Pons (tissue), 1 donor: ENCODE results near the gene XBP1.
"Not testable (repeated sequence)": the region's sequence is repeated elsewhere in the genome, so short reads cannot be mapped to it uniquely, and the experiment has no call there.

Experiments
- DNase-seq: peaks from one replicate; pipeline ENCODE4 v3.0.0-alpha.2; 2016; ENCODE audit warnings: low spot score

Gene XBP1

DNA sequence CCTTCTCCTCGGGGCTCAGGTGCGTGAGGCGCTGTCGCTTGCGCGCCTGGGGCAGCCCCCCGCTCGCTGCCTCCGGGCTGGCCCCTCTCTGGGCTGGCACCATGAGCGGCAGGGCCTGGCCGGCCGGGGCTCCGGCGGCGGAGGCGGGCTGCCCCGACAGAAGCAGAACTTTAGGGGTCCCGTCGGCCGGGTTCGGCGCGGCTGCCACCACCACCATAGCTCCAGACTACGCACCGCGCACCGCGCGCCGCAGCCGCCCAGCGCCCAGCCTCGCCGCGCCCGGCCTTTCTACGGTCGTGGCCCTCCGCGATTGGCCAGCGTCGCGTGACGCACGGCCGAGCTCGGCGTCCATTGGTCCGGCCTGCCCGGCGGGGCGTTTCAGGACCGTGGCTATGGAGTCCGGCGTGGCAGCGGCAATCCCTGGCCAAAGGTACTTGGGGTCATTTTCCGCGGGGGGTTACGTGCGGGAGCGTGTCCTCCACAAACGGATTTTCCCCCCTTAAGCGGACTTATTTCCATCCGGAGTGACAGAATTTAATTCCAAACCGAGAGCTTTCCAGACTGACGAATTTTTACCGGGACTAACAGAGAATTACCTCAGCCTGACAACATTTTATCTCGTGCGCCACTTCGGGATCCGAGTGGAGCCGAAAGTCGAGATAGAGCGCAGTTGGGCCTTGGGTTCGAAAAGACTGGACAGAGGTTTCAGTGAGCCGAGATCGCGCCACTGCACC is at the start of gene XBP1:
Gene XBP1 (minus strand): TSS at position 262 of the 734 bp plus-strand sequence.
- DNase-seq, result peak; percentile 88

DNA sequence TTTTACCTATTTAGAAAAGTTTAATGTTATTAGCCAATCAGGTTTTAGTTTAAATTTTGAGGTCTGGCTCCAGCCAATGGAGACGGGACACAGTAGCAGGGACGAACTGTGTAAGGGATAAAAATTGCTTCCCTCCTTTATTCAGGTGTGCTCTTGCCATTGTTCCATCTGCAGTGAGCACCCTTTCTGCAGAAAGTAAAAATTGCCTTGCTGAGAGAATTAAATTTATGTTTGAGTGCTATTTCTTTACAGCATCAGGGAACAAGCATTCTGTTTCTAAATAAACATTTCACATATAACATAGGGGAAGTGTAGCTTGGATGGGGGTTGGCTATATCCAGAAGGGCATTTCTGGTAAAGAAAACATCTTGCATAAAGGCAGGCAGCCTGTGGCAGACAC is 46.6 kb upstream of the XBP1 start:
- DNase-seq, result no peak

DNA sequence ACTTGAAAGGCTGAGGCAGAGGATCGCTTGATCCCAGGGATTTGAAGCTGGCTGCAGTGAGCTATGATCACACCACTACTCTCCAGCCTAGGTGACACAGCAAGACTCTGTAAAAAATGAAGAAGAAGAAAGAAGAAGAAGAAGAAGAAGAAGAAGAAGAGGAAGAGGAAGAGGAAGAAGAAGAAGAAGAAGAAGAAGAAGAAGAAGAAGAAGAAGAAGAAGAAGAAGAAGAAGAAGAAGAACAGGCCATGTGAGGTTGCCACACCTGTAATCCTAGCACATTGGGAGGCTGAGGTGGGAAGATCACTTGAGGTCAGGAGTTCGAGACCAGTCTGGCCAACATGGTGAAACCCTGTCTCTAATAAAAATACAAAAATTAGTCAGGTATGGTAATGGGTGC is 43.9 kb upstream of the XBP1 start:
- DNase-seq, result not testable (repeated sequence)

DNA sequence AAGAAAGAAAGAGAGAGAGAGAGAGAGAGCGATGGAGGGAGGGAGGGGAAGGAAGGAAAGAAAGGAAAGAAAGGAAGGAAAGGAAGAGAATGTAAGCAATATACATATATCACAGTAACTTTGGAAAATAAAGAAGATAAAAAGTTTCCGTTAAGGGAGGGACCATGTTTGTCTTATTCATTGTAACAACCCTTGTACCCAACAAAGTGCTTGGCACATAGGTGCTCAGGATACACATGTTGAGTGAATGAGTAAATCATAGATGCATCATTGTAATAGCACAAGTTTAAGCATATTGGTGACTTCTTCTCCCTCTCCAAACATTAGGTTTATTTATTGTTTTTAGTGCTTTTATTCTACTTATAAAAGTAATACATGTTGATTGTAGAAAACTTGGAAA is 43.3 kb upstream of the XBP1 start:
- DNase-seq, result no peak

DNA sequence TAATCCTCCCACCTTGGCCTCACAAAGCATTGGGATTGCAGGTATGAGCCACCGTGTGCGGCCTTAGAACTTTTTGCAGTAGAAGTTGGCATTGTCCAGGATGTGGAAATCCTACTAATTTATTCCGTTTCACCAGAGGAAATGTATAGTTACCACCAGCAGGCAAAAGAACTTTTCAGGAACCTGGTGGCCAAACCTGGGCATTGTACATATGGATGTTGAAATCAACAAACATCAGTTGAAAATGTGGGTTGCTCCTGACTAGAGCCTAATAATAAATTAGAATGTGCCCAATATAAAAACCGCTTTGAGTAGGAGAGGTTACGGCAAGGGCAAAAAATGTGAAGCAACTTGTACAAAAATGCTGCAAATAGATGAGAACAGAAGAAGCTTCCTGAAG is 40.7 kb upstream of the XBP1 start:
- no peak for DNase-seq

DNA sequence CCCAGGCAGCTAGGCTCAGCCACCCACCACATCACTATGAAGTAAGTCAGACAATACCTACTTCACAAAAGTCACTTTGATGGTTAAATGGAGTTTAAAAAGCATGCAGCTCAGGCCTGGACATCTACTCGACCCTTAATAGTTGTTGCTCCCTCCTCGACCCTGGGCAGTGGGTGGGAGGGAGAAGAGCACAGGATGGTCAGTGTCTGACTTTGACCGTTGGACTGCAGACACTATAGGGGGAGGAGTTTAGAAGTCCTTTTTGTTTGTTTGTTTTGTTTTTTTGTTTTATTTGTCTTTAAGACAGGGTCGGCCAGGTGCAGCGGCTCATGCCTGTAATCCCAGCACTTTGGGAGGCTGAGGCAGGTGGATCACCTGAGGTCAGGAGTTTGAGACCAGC is 38.6 kb upstream of the XBP1 start:
- DNase-seq, result no peak

DNA sequence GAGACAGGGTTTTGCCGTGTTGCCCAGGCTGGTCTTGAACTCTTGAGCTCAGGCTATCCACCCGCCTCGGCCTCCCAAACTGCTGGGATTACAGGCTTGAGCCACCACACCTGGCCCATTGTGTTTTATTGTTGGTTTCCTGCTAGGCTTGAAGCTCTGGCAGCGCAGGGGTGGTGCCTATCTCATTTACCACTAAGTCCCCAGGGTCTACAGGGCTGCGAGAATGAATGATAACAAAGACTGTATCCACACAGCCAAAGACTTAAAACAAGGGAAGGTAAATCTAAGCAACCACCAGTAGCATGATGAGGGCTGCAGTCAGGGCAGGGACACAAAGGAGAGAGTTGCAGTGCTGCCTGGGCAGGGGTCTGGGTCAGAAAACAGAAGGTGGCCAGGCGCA is 37.3 kb upstream of the XBP1 start:
- no peak for DNase-seq

DNA sequence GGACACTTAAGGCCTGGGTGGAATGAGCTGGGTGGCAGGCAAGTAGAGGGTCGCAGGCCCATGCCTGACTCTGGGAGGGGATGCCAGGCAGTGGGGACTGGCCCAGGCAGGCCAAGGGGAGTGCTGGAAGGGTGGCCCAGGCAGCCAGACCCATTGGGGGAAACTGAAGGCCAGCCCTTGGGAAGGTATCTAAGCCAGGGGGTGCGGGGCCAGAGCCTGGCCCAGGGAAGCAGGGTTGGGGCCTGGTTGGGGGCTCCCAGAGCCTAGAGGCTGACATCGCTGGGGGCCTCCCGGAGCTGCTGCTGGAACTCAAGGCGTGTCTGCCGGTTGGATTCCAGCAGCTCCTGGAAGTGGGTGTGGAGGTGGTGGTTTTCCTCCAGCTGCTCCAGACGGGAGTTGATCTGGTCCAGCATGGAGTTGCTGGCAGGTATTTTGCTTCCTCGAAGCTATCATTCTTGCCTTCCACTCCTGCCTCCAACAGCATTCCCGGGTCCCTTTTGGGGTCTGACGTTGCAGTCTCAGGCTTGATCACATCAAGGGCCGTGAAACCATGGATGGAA is 35.3 kb upstream of the XBP1 start:
- DNase-seq, result no peak

DNA sequence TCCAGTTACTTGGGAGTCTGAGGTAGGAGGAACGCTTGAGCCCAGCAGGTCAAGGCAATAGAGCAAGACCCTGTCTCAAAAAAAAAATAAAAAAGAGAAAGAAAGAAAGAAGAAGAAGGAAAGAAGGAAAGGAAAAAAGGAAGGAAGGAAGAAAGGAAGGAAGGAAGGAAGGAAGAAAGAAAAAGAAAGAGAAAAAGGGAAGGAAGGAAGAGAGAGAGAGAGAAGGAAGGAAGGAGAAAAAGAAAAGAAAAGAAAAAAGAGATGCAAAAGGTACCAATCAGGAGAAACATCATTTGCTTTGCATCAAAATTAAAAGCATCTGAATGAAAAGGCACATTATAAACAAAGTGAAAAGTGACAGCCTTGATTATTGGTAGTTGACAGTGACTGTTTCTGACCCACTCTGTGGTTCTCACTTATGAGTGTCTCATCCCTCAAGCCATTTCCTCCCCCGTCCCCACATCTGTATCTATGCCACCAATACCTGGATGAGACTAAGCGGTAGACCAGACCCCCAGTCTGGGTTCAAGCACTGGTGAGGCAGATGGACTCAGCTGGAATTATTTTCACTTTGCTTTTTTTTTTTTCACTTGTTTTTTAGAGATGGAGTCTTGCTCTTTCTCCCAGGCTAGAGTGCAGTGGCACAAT is 33.0 kb upstream of the XBP1 start:
- DNase-seq, result no peak

DNA sequence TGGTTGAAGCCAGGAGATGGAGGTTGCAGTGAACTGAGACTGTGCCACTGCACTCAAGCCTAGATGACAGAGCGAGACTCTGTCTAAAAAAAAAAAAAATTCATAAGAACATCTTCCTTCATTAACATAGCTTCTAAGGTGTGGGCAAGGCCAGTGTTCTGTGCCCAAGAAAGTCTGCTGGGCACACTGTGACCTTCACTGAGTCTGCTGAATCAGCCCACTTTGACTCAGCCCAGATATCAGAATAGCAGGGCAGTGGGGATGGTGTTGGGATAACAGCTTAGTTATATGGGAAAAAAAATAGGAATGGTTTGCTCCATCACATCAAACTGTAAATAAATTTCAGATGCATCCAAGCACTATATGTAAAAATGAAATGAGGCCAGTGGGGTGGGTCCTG is 32.4 kb upstream of the XBP1 start:
- no peak for DNase-seq

DNA sequence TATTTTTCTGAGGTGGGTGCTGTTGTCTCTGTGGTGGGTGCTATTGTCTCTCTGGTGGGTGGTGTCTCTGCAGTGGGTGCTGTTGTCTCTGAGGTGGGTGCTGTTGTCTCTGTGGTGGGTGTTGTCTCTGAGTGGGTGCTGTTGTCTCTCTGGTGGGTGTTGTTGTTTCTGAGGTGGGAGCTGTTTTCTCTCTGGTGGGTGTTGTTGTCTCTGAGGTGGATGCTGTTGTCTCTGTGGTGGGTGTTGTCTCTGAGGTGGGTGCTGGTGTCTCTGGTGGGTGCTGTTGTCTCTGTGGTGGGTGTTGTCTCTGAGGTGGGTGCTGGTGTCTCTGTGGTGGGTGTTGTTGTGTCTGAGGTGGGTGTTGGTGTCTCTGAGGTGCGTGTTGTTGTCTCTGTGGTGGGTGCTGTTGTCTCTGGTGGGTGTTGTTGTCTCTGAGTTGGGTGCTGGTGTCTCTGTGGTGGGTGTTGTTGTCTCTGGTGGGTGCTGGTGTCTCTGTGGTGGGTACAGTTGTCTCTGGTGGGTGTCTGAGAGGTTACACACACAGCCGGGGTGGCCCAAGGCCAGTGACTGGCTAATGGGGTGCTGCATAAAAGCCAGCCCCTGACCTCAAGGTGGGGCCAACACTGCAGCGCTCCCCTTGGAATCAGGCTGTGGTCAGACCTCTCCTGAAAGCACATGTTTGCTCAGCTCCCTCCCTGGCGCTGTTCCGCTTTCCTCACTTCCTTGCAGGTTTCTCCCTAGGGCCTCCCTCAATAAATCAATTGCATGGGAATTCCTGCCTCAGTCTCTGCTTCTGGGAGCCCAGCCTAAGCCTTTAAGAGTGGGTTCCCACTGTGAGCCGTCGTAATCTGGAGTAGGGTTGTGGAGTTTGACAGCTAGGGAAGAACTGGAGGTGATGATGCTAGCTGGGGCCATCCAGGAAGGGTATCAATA is 31.0 kb upstream of the XBP1 start:
- no peak for DNase-seq

DNA sequence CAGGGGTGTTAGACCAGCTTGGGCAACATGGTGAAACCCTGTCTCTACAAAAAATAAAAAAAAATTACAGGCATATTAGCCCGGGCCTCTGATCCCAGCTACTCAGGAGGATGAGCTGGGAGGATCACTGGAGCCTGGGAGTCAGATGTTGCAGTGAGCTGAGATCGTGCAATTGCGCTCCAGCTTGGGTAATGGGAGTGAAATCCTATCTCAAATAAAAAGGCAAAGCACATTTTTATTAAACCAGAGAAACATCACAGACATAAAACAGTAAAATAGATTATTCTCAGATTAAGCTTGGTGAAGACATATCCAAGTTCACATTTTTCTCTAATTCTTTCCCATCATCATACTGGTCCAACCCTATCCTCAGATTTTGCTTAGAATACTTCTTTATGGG is 30.1 kb upstream of the XBP1 start:
- DNase-seq, result no peak

DNA sequence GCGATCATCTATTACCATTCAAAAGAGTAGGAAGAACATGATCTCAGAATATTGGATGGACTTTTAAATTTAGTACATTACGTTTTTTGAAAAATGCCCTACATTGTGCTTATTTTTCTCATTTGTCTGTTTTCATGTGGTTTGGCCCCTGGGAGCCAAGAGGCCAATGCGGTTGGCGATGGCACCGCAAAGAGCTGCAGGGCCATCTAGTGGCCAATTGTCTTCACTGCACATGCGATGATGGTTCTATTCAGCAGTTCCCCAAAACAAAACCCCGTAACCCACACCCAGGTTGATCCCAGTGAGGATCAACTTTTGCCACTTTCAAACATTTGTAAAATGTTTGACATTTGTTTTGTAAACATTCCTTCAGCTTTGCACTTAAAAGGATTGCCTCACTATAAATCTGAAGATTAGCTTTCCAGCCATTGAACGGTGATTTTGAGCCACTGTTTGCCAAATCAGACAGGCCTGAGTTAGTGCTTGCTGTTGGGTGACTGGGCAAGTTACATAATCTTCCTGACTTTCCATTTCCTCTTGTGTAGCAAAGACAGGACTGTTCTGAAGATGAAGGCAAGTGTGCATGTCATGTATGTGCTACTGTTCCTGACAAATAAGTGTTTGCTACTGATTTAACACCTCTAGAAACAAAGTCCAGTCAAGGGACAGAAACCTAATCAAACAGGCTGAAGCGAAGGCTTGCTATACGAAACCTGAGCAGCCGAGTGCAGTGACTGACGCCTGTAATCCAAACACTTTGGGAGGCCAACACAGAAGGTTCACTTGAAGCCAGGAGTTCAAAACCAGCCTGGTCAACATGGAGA is 29.2 kb upstream of the XBP1 start:
- peak; percentile 82 for DNase-seq

DNA sequence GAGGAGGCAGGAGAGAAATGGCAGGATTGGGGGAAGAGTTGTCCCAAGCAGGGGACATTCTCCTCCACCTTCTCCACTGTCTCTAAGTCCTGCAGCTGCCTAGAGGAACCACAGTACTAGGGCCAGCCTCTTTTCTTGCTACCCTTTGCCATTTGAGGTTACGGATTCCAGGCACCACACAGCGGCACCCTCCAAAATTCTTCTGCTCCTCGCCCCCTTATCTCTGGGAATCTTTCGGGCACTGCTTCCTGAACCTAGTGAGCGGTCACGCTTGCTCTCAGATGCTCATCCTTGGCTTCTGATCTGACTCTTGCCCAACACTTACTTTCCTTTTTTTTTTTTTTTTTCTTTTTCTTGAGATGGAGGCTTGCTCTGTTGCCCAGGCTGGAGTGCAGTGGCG is 26.6 kb upstream of the XBP1 start:
- DNase-seq, result no peak

DNA sequence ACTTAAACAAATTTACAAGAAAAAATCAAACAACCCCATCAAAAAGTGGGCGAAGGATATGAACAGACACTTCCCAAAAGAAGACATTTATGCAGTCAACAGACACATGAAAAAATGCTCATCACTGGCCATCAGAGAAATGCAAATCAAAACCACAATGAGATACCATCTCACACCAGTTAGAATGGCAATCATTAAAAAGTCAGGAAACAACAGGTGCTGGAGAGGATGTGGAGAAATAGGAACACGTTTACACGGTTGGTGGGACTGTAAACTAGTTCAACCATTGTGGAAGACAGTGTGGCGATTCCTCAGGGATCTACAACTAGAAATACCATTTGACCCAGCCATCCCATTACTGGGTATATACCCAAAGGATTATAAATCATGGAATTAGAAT is 26.1 kb upstream of the XBP1 start:
- not testable (repeated sequence) for DNase-seq

DNA sequence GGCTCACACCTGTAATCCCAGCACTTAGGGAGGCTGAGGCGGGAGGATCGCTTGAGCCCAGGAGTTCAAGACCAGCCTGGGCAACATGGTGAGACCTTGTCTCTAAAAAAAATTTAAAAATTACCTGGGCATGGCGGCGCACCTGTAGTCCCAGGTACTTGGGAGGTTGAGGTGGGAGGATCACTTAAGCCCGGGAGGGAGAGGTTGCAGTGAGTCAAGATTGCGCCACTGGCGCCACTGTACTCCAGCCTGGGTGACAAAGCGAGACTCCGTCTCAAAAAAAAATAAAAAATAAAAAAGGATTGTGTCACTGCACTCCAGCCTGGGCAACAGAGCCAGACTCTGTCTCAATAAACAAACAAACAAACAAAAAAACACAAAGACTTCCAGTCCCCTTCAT is 24.1 kb upstream of the XBP1 start:
- DNase-seq, result not testable (repeated sequence)

DNA sequence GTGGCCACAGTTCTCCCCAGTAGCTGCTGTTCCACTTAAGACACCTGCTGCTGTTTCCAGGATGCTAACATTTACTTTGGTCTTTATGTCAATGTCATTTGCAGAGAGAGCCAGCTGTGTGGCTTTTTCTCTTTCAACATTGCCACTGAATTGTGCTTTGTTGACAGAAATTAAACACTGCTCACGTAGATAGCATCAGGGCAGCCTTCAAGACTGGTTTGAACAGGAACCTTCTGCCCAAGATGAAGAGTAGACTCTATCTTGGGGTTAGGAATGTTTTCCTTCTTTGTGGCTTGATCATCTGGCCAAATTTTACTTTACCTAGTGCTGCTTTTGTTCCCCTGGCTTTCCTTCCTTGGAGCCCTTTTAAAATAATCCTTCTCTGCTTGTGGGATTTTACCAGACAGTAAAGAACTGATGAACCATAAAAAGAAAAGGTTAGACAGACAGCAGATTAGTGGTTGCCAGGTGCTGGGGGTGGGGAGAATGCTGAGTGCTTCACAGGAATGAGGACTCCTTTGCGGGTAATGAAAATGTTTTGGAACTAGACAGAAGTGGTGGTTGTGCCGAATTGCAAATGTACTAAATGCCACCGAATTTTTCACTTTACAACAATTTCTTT is 22.7 kb upstream of the XBP1 start:
- peak; percentile 80 for DNase-seq

DNA sequence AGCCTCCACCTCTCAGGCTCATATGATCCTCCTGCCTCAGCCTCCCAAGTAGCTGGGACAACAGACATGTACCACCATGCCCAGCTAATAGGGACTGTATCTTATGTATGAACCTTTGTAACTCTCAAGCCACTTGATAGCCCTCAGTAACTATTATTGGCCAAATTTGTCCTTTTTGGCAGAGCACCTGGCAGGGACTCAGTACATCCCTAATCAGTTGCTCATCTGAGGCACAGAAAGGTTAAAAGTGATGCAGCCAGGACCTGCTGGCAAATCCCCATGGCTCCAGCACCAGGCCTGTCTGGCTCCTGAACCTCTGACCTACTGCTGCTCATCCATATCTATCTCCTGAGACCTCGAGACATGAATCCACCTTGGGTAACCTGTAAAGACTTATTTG is 21.1 kb upstream of the XBP1 start:
- no peak for DNase-seq

DNA sequence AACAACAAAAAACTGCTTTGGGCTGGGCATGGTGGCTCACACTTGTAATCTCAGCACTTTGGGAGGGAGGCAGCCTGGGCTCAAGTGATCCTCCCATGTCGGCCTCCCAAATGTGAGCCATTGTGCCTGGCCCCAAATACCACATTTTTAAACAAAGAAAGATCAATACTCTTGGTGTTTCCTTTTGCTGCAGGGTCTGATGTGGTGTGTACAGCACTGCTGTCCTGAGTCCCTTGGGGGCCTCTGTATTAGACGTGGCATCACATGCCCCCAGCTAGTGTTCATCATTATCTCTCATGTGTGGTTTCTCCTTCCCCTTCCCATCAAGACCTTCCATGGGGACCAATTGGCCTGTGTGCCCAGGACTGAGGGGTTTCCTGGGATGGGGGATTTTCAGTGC is 20.5 kb upstream of the XBP1 start:
- no peak for DNase-seq

DNA sequence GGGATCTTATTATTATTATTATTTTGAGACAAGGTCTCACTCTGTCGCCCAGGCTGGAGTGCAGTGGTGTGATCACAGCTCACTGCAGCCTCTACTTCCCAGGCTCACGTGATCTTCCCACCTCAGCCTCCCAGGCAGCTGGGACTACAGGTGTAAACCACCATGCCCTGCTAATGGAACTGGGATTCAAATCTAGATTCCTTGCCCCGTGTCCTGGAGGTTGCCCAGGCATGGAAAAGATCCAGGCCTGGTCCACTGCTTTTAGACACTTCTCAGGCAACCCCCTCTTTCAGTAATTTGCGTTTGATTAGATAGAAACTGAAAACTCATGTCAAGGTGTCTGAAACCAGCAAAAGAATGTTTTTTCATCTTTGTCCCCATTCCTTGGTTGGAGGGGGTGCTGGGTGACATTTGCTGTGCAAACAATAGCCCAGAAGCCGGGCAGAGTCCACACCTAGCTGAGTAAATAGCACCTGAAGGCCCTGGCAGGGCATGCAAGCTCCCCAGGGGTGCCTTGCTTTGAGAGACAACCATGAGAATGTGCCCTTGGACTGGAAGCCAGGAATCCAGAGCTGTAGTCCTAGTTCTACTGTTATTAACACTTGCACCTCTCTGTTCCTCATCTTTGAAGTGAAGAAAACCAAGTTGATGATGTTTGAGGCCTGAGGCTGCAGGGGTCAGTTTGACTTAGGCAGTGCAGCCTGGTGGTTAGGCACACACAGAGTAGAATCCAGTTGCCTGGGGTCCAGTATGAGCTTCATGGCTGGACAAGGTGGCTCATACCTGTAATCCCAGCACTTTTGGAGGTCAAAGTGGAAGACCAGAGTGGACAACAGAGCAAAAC is 19.1 kb upstream of the XBP1 start:
- DNase-seq, result no peak
